Choroid plexus epithelial cell (primary cell): ENCODE data around the gene MAP2K5.

Experiments
- DNase-seq: peaks from one replicate; pipeline ENCODE4 v3.0.0-alpha.2; 2010; ENCODE audit warnings: low read depth
- H3K4me3 ChIP-seq: 2 replicates; pipeline ENCODE4 v1.5.1; 2011; ENCODE audit warnings: low read depth, mild to moderate bottlenecking, control low read depth, low read length, moderate library complexity
- CTCF ChIP-seq: conservative IDR thresholded peaks from 2 replicates; pipeline ENCODE4 v1.5.1; 2011; ENCODE audit warnings: low read depth, mild to moderate bottlenecking, control low read depth, inconsistent platforms, low read length, moderate library complexity

MAP2K5 gene

DNA sequence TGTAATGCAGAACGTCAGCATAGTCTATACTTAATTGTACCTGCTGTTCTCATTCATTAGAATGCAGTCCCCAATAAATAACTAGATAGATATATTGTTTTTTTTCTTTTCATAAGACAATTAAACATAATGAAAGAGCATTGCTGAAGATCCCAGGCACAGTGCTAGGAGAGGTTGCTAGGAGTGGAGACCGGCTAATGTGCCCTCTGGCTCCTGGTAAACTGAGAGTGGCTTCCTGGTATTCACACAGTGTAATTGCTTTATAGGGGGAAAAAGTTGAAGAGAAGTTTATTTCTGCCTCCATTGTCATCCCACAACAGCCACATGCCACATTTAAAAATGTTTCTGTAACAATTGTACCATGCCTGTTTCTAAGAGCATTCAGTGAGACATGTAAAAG, 135.6 kb downstream of the MAP2K5 start:
- H3K4me3 ChIP-seq, result no peak overlapping the region
- no peak for DNase-seq
- no peak for TF ChIP-seq CTCF

- no peak for TF ChIP-seq CTCF
- no peak overlapping the region for H3K4me3 ChIP-seq
- no peak for DNase-seq
These were observed 136.5 kb downstream of the MAP2K5 start for GRCh38 chr15:67678993-67679392.

DNA sequence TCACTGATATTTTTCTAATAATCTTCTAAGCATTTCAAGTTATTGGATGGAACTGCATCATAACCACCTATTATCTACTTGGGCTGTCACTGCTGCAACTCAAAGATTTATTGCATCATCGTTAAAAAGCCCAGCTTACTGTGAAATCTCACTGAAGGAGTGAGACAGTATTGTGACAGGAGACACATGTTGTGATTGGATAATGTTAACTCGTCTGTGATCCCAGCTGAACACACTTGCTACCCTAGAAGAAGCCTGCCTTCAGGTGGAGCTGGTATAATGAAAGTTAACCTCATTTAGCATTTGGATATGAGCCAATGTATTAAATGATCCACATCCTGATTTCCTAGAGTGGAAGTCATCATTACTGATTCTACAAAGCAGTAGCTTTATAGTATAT, 138.1 kb downstream of the MAP2K5 start:
- no peak for TF ChIP-seq CTCF
- peak; percentile 45 for DNase-seq
- H3K4me3 ChIP-seq, result no peak overlapping the region

- H3K4me3 ChIP-seq, result no peak overlapping the region
- TF ChIP-seq CTCF, result no peak
- DNase-seq, result peak; percentile 58
These were observed 142.6 kb downstream of the MAP2K5 start for GRCh38 chr15:67685008-67685599.

DNA sequence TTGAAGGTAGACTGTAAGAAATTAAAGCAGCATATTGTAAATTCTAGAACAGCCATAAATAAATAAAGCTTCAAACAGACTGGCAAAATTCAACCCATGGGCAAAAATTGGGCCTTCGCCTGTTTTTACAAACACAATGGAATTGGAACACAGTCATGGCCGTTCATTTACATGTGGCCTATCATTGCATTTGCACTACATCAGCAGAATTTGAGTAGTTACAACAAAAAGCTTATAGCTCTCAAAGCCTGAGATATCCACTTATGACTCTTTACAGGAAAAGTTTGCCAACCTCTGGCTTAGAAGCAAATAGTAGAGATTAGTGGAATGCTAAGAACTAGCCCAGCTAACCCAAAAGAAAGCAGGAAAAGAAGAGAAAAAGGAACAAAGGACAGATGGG, 143.2 kb downstream of the MAP2K5 start:
- no peak overlapping the region for H3K4me3 ChIP-seq
- DNase-seq, result no peak
- no peak for TF ChIP-seq CTCF

GRCh38 chr15:67690936-67691335, 148.4 kb downstream of the MAP2K5 start:
- TF ChIP-seq CTCF, result no peak

DNA sequence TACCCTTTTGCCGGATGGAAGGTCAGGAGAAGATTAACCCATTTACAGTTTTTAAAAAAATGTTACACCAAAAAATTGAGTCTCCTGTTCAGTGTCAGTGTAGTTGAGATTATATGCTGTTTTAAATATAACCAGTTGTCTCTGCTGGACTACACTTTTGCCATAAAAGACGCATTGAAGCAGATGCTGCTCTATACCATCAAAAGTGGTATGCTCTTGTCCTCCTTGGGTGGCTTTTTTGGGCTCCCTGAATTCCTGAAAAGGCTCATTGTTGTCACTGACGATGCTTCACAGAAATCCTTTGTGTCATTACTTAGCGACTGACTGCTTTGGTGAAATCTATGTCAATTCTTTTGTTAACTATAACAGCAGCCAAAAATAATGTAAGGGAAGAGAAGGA, 148.9 kb downstream of the MAP2K5 start:
- no peak overlapping the region for H3K4me3 ChIP-seq
- DNase-seq, result no peak
- no peak for TF ChIP-seq CTCF

More at GRCh38 chr15:67690936-67691335, 148.4 kb downstream of the MAP2K5 start:
- H3K4me3 ChIP-seq, result no peak overlapping the region
- DNase-seq, result peak; percentile 72
